OCI-LY1 (cell line): ENCODE results near the gene HSPA1B.
A peak's percentile ranks its signal among the peaks of the same experiment; 100 is the strongest.

Source experiments
- H2AFZ ChIP-seq: fragments of 200-600 bp; sonication (generic), shearing (Covaris generic); 2 replicates; pipeline ENCODE4 v1.6.0; 2014; ENCODE audit warnings: antibody characterized with exemption, mild to moderate bottlenecking, low read length
- H3F3A ChIP-seq: fragments of 200-600 bp; sonication (generic), shearing (Covaris generic); 2 replicates; pipeline ENCODE4 v1.6.0; 2014; ENCODE audit warnings: mild to moderate bottlenecking, antibody characterized with exemption, low read length, moderate library complexity; ENCODE audit not compliant: insufficient read depth
- H3K27ac ChIP-seq: fragments of 200-600 bp; sonication (generic); 2 replicates; pipeline ENCODE4 v1.5.1; 2014; ENCODE audit warnings: low read length, mixed run types, mild to moderate bottlenecking, low read depth; ENCODE audit not compliant: poor library complexity, severe bottlenecking
- H3K27me3 ChIP-seq: fragments of 200-600 bp; sonication (generic); 2 replicates; pipeline ENCODE4 v1.6.0; 2014; ENCODE audit warnings: antibody characterized with exemption, mild to moderate bottlenecking, low read length, moderate library complexity; ENCODE audit not compliant: insufficient read depth
- H3K36me3 ChIP-seq: fragments of 200-600 bp; sonication (generic); 2 replicates; pipeline ENCODE4 v1.6.1; 2014; ENCODE audit warnings: mild to moderate bottlenecking, antibody characterized with exemption, low read length, moderate library complexity, mixed read lengths; ENCODE audit not compliant: insufficient read depth
- H3K4me1 ChIP-seq: fragments of 200-600 bp; sonication (generic); 2 replicates; pipeline ENCODE4 v1.5.1; 2014; ENCODE audit warnings: mild to moderate bottlenecking, low read length, moderate library complexity; ENCODE audit not compliant: insufficient read depth, severe bottlenecking
- H3K4me2 ChIP-seq: fragments of 200-600 bp; sonication (generic), shearing (Covaris generic); 2 replicates; pipeline ENCODE4 v1.6.1; 2014; ENCODE audit warnings: low read length
- H3K4me3 ChIP-seq: fragments of 200-600 bp; sonication (generic); 2 replicates; pipeline ENCODE4 v1.5.1; 2014; ENCODE audit warnings: low read length, low read depth, mild to moderate bottlenecking, mixed read lengths; ENCODE audit not compliant: poor library complexity, severe bottlenecking
- H3K79me2 ChIP-seq: fragments of 200-600 bp; shearing (Covaris generic); 2 replicates; pipeline ENCODE4 v1.6.1; 2016; ENCODE audit warnings: mixed run types, low read length, mixed read lengths; ENCODE audit not compliant: insufficient read depth
- H3K9ac ChIP-seq: fragments of 200-600 bp; sonication (generic), shearing (Covaris generic); 2 replicates; pipeline ENCODE4 v1.6.1; 2014; ENCODE audit warnings: mild to moderate bottlenecking, low read length, mixed read lengths
- H3K9me2 ChIP-seq: fragments of 200-600 bp; sonication (generic), shearing (Covaris generic); 2 replicates; pipeline ENCODE4 v1.6.1; 2014; ENCODE audit warnings: low read depth, mild to moderate bottlenecking, low read length, mixed read lengths
- H3K9me3 ChIP-seq: fragments of 200-600 bp; shearing (Covaris generic); 2 replicates; pipeline ENCODE4 v1.6.1; 2014; ENCODE audit warnings: low read length, mixed read lengths
- H4K20me1 ChIP-seq: fragments of 200-600 bp; sonication (generic), shearing (Covaris generic); 2 replicates; pipeline ENCODE4 v1.6.0; 2016; ENCODE audit warnings: mild to moderate bottlenecking, low read length; ENCODE audit not compliant: insufficient read depth
- CTCF ChIP-seq: fragments of 200-600 bp; sonication (generic), shearing (Covaris generic); IDR thresholded peaks from 2 replicates; pipeline ENCODE4 v1.5.1; 2017; ENCODE audit warnings: mild to moderate bottlenecking, antibody characterized with exemption, low read length, moderate library complexity, mixed read lengths
- EZH2 ChIP-seq: fragments of 200-600 bp; sonication (generic), shearing (Covaris generic); IDR thresholded peaks from 2 replicates; pipeline ENCODE4 v1.8.0; 2017; ENCODE audit warnings: borderline replicate concordance, mixed run types, mild to moderate bottlenecking, antibody characterized with exemption, low read length, moderate library complexity, mixed read lengths

The HSPA1B gene

GRCh38 chr6:31794294-31794865 is 33.2 kb upstream of the HSPA1B start:
- peak overlapping the region; percentile 92 for H3K9ac ChIP-seq
- H3K9me3 ChIP-seq = no peaks in the 10 kb centered on the region
- H4K20me1 ChIP-seq = no peaks in the 10 kb centered on the region
- 0 out of 2 replicates have a peak, but pooled peaks cover 6% of the 10 kb centered on the region for H3F3A ChIP-seq
- H3K27me3 ChIP-seq = no peaks in the 10 kb centered on the region
- H3K4me3 ChIP-seq = peak overlapping the region; percentile 82
- peaks cover 39% of the 10 kb centered on the region for H3K36me3 ChIP-seq
- H3K4me1 ChIP-seq = peaks cover 34% of the 10 kb centered on the region
- TF ChIP-seq CTCF (no peak), EZH2 (no peak)
- H3K9me2 ChIP-seq = no peaks in the 10 kb centered on the region
- H3K79me2 ChIP-seq = peaks cover 14% of the 10 kb centered on the region; the same call in 1 of the 2 replicates
- no peak overlapping the region for H2AFZ ChIP-seq
- H3K4me2 ChIP-seq = peak overlapping the region; percentile 81
- H3K27ac ChIP-seq = peak overlapping the region; percentile 11

GRCh38 chr6:31794866-31795615 is 32.5 kb upstream of the HSPA1B start:
- TF ChIP-seq EZH2 (no peak), CTCF (no peak)
- Histone ChIP-seq H3K27ac (peak overlapping the region; percentile 11), H3K36me3 (peaks cover 37% of the 10 kb centered on the region), H4K20me1 (no peaks in the 10 kb centered on the region), H3K9ac (peak overlapping the region; percentile 92), H2AFZ (no peak overlapping the region), H3K4me2 (peak overlapping the region; percentile 81), H3K27me3 (no peaks in the 10 kb centered on the region), H3K9me2 (no peaks in the 10 kb centered on the region), H3K4me3 (peak overlapping the region; percentile 82), H3F3A (0 out of 2 replicates have a peak, but pooled peaks cover 6% of the 10 kb centered on the region), H3K9me3 (no peaks in the 10 kb centered on the region), H3K79me2 (peaks cover 14% of the 10 kb centered on the region; the same call in 1 of the 2 replicates), H3K4me1 (peaks cover 29% of the 10 kb centered on the region)

DNA sequence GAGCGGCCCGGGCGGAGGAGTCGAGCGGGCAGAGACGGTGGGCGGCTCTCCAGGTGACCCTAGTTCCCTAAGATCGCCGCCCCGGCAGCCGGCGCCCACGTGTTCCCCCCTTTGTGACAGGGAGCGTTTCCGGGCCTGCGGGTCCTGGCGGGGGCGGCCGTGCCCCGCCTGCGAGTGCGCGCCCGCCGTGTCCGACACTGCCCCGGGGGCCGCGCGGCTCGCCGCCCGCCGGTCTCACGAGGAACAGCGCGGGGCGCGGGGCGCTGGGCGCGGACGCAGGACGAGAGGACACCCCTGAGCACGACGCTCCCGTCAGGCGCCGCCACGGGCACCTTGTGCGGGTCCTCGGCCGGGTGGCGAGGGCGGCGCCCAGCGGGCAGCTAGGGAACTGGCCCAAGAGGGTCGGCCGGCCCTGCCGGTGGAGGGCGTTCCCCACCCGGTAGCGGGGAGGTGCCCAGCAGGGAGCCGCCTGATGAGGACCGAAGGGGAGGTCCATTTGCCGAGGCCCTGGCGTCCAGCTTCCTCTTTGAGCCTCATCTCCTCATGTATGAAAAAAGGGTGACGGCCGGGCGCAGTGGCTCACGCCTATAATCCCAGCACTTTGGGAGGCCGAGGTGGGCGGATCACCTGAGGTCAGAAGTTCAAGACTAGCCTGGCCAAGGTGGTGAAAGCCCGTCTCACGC is 31.8 kb upstream of the HSPA1B start, which contains the start of gene VARS1:
TSS of gene VARS1 (minus strand) at position 137 of the 683 bp plus-strand sequence. CDS start 535 bp downstream, outside the sequence.
- Histone ChIP-seq H3F3A (0 out of 2 replicates have a peak, but pooled peaks cover 6% of the 10 kb centered on the region), H3K79me2 (peaks cover 14% of the 10 kb centered on the region; the same call in 1 of the 2 replicates)

More for the DNA sequence above, 31.8 kb upstream of the HSPA1B start, which contains the start of gene VARS1:
- Histone ChIP-seq H3K9me3 (no peaks in the 10 kb centered on the region), H4K20me1 (no peaks in the 10 kb centered on the region), H3K9ac (peak within 1 kb of the TSS; percentile 92), H3K27me3 (no peaks in the 10 kb centered on the region), H3K27ac (peak within 1 kb of the TSS; percentile 70), H3K9me2 (no peaks in the 10 kb centered on the region), H3K36me3 (peaks cover 30% of the 10 kb centered on the region), H3K4me1 (peaks cover 29% of the 10 kb centered on the region), H3K4me3 (peak within 1 kb of the TSS; percentile 82), H2AFZ (no peak within 1 kb of the TSS), H3K4me2 (peak within 1 kb of the TSS; percentile 81)
- TF ChIP-seq CTCF (peak; percentile 68), EZH2 (no peak)
